ENCODE measurements around the gene NHERF1.

DNA sequence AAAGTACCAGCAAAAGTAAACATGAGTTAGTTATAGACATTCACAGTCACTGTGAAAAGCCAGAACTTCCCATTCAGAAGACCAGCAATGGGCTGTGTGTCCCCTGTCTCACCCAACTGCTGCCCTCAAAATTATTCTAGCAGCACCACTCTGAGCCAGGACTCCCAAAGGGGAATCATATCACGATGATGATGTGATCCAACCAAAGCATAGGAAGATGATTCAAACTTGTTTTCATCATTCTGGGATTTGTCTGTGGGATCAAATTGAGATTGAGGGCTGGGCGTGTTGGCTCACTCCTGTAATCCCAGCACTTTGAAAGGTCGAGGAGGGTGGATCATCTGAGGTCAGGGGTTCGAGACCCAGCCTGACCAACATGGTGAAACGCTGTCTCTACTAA, 34.1 kb downstream of the NHERF1 start:
- TF ChIP-seq, protein P1, sequence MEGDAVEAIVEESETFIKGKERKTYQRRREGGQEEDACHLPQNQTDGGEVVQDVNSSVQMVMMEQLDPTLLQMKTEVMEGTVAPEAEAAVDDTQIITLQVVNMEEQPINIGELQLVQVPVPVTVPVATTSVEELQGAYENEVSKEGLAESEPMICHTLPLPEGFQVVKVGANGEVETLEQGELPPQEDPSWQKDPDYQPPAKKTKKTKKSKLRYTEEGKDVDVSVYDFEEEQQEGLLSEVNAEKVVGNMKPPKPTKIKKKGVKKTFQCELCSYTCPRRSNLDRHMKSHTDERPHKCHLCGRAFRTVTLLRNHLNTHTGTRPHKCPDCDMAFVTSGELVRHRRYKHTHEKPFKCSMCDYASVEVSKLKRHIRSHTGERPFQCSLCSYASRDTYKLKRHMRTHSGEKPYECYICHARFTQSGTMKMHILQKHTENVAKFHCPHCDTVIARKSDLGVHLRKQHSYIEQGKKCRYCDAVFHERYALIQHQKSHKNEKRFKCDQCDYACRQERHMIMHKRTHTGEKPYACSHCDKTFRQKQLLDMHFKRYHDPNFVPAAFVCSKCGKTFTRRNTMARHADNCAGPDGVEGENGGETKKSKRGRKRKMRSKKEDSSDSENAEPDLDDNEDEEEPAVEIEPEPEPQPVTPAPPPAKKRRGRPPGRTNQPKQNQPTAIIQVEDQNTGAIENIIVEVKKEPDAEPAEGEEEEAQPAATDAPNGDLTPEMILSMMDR (IDR thresholded peaks at IDR 0.05) = no peak
- TF ChIP-seq POLR2A (IDR thresholded peaks at IDR 0.05) (no peak), POLR2AphosphoS5 (IDR thresholded peaks at IDR 0.05) (no peak)

Data from suprapubic skin (tissue), 4 donors.